Medulla oblongata (tissue), 1 donor: ENCODE measurements around the gene VWA7.
"Not testable (repeated sequence)": the region's sequence is repeated elsewhere in the genome, so short reads cannot be mapped to it uniquely, and the experiment has no call there.

Experiments
- DNase-seq: peaks from one replicate; pipeline ENCODE4 v3.0.0-alpha.2; 2015; ENCODE audit errors: extremely low spot score

The VWA7 gene

GRCh38 chr6:31776989-31777666 is at the start of gene VWA7:
Gene VWA7 (minus strand): TSS chr6:31777328. CDS start chr6:31776779, 549 bp downstream.
- DNase-seq, result no peak

- no peak for DNase-seq
Measured at GRCh38 chr6:31826793-31827285, 49.7 kb upstream of the VWA7 start.

- DNase-seq, result no peak
Measured at GRCh38 chr6:31825553-31825952, 48.4 kb upstream of the VWA7 start.

GRCh38 chr6:31823592-31824196 is 46.6 kb upstream of the VWA7 start:
- peak; percentile 46 for DNase-seq

GRCh38 chr6:31822036-31822821 is 45.1 kb upstream of the VWA7 start:
- peak; percentile 97 for DNase-seq

- DNase-seq, result peak; percentile 81
Measured at GRCh38 chr6:31821301-31822035, 44.3 kb upstream of the VWA7 start.

- not testable (repeated sequence) for DNase-seq
Measured at GRCh38 chr6:31820399-31820798, 43.3 kb upstream of the VWA7 start.

- peak; percentile 19 for DNase-seq
Measured at GRCh38 chr6:31819871-31820299, 42.8 kb upstream of the VWA7 start.

GRCh38 chr6:31817929-31818511 is 40.9 kb upstream of the VWA7 start:
- DNase-seq, result peak; percentile 85

- DNase-seq, result peak; percentile 81
Measured at GRCh38 chr6:31817133-31817928, 40.2 kb upstream of the VWA7 start.

GRCh38 chr6:31815025-31815838 is 38.1 kb upstream of the VWA7 start, which contains the start of the genes HSPA1A and HSPA1L:
Gene HSPA1A (plus strand): TSS chr6:31815543. CDS start chr6:31815757, 214 bp downstream.
Gene HSPA1L (minus strand): TSS chr6:31815283. CDS start chr6:31811972, 3,311 bp downstream.
- peak; percentile 99 for DNase-seq

GRCh38 chr6:31814677-31815024 is 37.5 kb upstream of the VWA7 start:
- DNase-seq, result peak; percentile 99

GRCh38 chr6:31813465-31813849 is 36.3 kb upstream of the VWA7 start:
- no peak for DNase-seq

- DNase-seq, result no peak
Measured at GRCh38 chr6:31811645-31812044, 34.5 kb upstream of the VWA7 start.

- not testable (repeated sequence) for DNase-seq
Measured at GRCh38 chr6:31808599-31808998, 31.5 kb upstream of the VWA7 start.

GRCh38 chr6:31806470-31807272 is 29.5 kb upstream of the VWA7 start, which contains the start of gene LSM2:
Gene LSM2 (minus strand): TSS chr6:31806966. CDS start chr6:31806757, 209 bp downstream.
- DNase-seq, result peak; percentile 98

- DNase-seq, result no peak
Measured at GRCh38 chr6:31805939-31806469, 28.9 kb upstream of the VWA7 start.
